ENCODE data around the gene ZNF148. TPM values are rescaled to one million over a fixed set of nuclear protein-coding genes. Genes with fewer than 3 reads are reported as not detected.
A peak's percentile ranks its signal among the peaks of the same experiment; 100 is the strongest.

The ZNF148 gene
- polyA plus RNA-seq, 1 donor: 22.9 TPM

- no CpG with 5 or more reads among the region's 3 CpGs for WGBS (ENCODE audit: insufficient coverage, low lambda C conversion rate)
- no peaks in the 10 kb centered on the region for H3K4me1 ChIP-seq (ENCODE audit: control insufficient read depth, insufficient read depth, low read length)
- H3K36me3 ChIP-seq (ENCODE audit: control insufficient read depth, insufficient read depth, low read length): peaks cover 19% of the 10 kb centered on the region
- no peak overlapping the region for H3K4me3 ChIP-seq (ENCODE audit: low read length)
- no peak overlapping the region for H3K27ac ChIP-seq (ENCODE audit: low read length)
- no peak for DNase-seq
- no peaks in the 10 kb centered on the region for H3K9me3 ChIP-seq (ENCODE audit: control insufficient read depth, low read depth, low read length)
- H3K27me3 ChIP-seq (ENCODE audit: control insufficient read depth, insufficient read depth, low read length): no peaks in the 10 kb centered on the region
Observed at GRCh38 chr3:125232401-125232800, 142.7 kb downstream of the ZNF148 start.

- no peaks in the 10 kb centered on the region for H3K4me1 ChIP-seq (ENCODE audit: control insufficient read depth, insufficient read depth, low read length)
Observed at GRCh38 chr3:125231895-125232294, 143.2 kb downstream of the ZNF148 start.

GRCh38 chr3:125229707-125230106 lies 145.4 kb downstream of the ZNF148 start:
- H3K4me1 ChIP-seq (ENCODE audit: control insufficient read depth, insufficient read depth, low read length): no peaks in the 10 kb centered on the region
- H3K27me3 ChIP-seq (ENCODE audit: control insufficient read depth, insufficient read depth, low read length): no peaks in the 10 kb centered on the region
- DNase-seq: no peak
- 100% methylated on average over 1 of the region's 1 CpG for WGBS (ENCODE audit: insufficient coverage, low lambda C conversion rate)
- H3K36me3 ChIP-seq (ENCODE audit: control insufficient read depth, insufficient read depth, low read length): peaks cover 16% of the 10 kb centered on the region
- H3K4me3 ChIP-seq (ENCODE audit: low read length): no peak overlapping the region
- H3K9me3 ChIP-seq (ENCODE audit: control insufficient read depth, low read depth, low read length): no peaks in the 10 kb centered on the region
- no peak overlapping the region for H3K27ac ChIP-seq (ENCODE audit: low read length)

More at GRCh38 chr3:125231895-125232294, 143.2 kb downstream of the ZNF148 start:
- no peak overlapping the region for H3K4me3 ChIP-seq (ENCODE audit: low read length)
- no peaks in the 10 kb centered on the region for H3K27me3 ChIP-seq (ENCODE audit: control insufficient read depth, insufficient read depth, low read length)
- no peaks in the 10 kb centered on the region for H3K9me3 ChIP-seq (ENCODE audit: control insufficient read depth, low read depth, low read length)
- peaks cover 16% of the 10 kb centered on the region for H3K36me3 ChIP-seq (ENCODE audit: control insufficient read depth, insufficient read depth, low read length)
- no peak overlapping the region for H3K27ac ChIP-seq (ENCODE audit: low read length)
- DNase-seq: no peak
- WGBS (ENCODE audit: insufficient coverage, low lambda C conversion rate): 83% methylated on average over 1 of the region's 3 CpGs

GRCh38 chr3:125229168-125229567 lies 146.0 kb downstream of the ZNF148 start:
- 100% methylated on average over 2 of the region's 7 CpGs for WGBS (ENCODE audit: insufficient coverage, low lambda C conversion rate)
- Histone ChIP-seq H3K9me3 (ENCODE audit: control insufficient read depth, low read depth, low read length) (no peaks in the 10 kb centered on the region), H3K4me3 (ENCODE audit: low read length) (no peak overlapping the region), H3K27me3 (ENCODE audit: control insufficient read depth, insufficient read depth, low read length) (no peaks in the 10 kb centered on the region), H3K4me1 (ENCODE audit: control insufficient read depth, insufficient read depth, low read length) (no peaks in the 10 kb centered on the region), H3K27ac (ENCODE audit: low read length) (no peak overlapping the region), H3K36me3 (ENCODE audit: control insufficient read depth, insufficient read depth, low read length) (peaks cover 16% of the 10 kb centered on the region)
- DNase-seq: no peak

- no peak for DNase-seq
- Histone ChIP-seq H3K4me1 (ENCODE audit: control insufficient read depth, insufficient read depth, low read length) (peaks cover 30% of the 10 kb centered on the region), H3K27me3 (ENCODE audit: control insufficient read depth, insufficient read depth, low read length) (no peaks in the 10 kb centered on the region), H3K27ac (ENCODE audit: low read length) (no peak overlapping the region), H3K4me3 (ENCODE audit: low read length) (no peak overlapping the region), H3K36me3 (ENCODE audit: control insufficient read depth, insufficient read depth, low read length) (no peaks in the 10 kb centered on the region), H3K9me3 (ENCODE audit: control insufficient read depth, low read depth, low read length) (no peaks in the 10 kb centered on the region)
- no CpG with 5 or more reads among the region's 3 CpGs for WGBS (ENCODE audit: insufficient coverage, low lambda C conversion rate)
Observed at GRCh38 chr3:125221831-125222230, 153.3 kb downstream of the ZNF148 start.

- Histone ChIP-seq H3K36me3 (ENCODE audit: control insufficient read depth, insufficient read depth, low read length) (no peaks in the 10 kb centered on the region), H3K4me1 (ENCODE audit: control insufficient read depth, insufficient read depth, low read length) (peaks cover 30% of the 10 kb centered on the region), H3K4me3 (ENCODE audit: low read length) (no peak overlapping the region), H3K27ac (ENCODE audit: low read length) (peak overlapping the region; percentile 90), H3K27me3 (ENCODE audit: control insufficient read depth, insufficient read depth, low read length) (no peaks in the 10 kb centered on the region), H3K9me3 (ENCODE audit: control insufficient read depth, low read depth, low read length) (no peaks in the 10 kb centered on the region)
- no CpG with 5 or more reads among the region's 7 CpGs for WGBS (ENCODE audit: insufficient coverage, low lambda C conversion rate)
- peak in 1 of 2 donors; percentile 13 for DNase-seq
Observed at GRCh38 chr3:125220727-125221429, 154.2 kb downstream of the ZNF148 start.

- DNase-seq: no peak
- Histone ChIP-seq H3K4me1 (ENCODE audit: control insufficient read depth, insufficient read depth, low read length) (peaks cover 30% of the 10 kb centered on the region), H3K27ac (ENCODE audit: low read length) (peak overlapping the region; percentile 90), H3K9me3 (ENCODE audit: control insufficient read depth, low read depth, low read length) (no peaks in the 10 kb centered on the region), H3K36me3 (ENCODE audit: control insufficient read depth, insufficient read depth, low read length) (no peaks in the 10 kb centered on the region), H3K4me3 (ENCODE audit: low read length) (no peak overlapping the region), H3K27me3 (ENCODE audit: control insufficient read depth, insufficient read depth, low read length) (no peaks in the 10 kb centered on the region)
- WGBS (ENCODE audit: insufficient coverage, low lambda C conversion rate): no CpG with 5 or more reads among the region's 10 CpGs
Observed at GRCh38 chr3:125220183-125220582, 154.9 kb downstream of the ZNF148 start.

GRCh38 chr3:125219261-125219701 lies 155.8 kb downstream of the ZNF148 start:
- Histone ChIP-seq H3K9me3 (ENCODE audit: control insufficient read depth, low read depth, low read length) (no peaks in the 10 kb centered on the region), H3K4me1 (ENCODE audit: control insufficient read depth, insufficient read depth, low read length) (peaks cover 30% of the 10 kb centered on the region), H3K27me3 (ENCODE audit: control insufficient read depth, insufficient read depth, low read length) (no peaks in the 10 kb centered on the region), H3K27ac (ENCODE audit: low read length) (peak overlapping the region; percentile 90), H3K36me3 (ENCODE audit: control insufficient read depth, insufficient read depth, low read length) (no peaks in the 10 kb centered on the region), H3K4me3 (ENCODE audit: low read length) (no peak overlapping the region)
- peak; percentile 87 to 95 for DNase-seq
- WGBS (ENCODE audit: insufficient coverage, low lambda C conversion rate): 33% methylated on average over 1 of the region's 8 CpGs

- 67% methylated on average over 2 of the region's 3 CpGs for WGBS (ENCODE audit: insufficient coverage, low lambda C conversion rate)
- H3K9me3 ChIP-seq (ENCODE audit: control insufficient read depth, low read depth, low read length): no peaks in the 10 kb centered on the region
- no peaks in the 10 kb centered on the region for H3K36me3 ChIP-seq (ENCODE audit: control insufficient read depth, insufficient read depth, low read length)
- peaks cover 15% of the 10 kb centered on the region for H3K27me3 ChIP-seq (ENCODE audit: control insufficient read depth, insufficient read depth, low read length)
- H3K27ac ChIP-seq (ENCODE audit: low read length): no peak overlapping the region
- no peak overlapping the region for H3K4me3 ChIP-seq (ENCODE audit: low read length)
- H3K4me1 ChIP-seq (ENCODE audit: control insufficient read depth, insufficient read depth, low read length): peaks cover 17% of the 10 kb centered on the region
- no peak for DNase-seq
Observed at GRCh38 chr3:125214738-125215137, 160.4 kb downstream of the ZNF148 start.

GRCh38 chr3:125213946-125214542 lies 161.1 kb downstream of the ZNF148 start:
- Histone ChIP-seq H3K36me3 (ENCODE audit: control insufficient read depth, insufficient read depth, low read length) (no peaks in the 10 kb centered on the region), H3K27ac (ENCODE audit: low read length) (no peak overlapping the region), H3K27me3 (ENCODE audit: control insufficient read depth, insufficient read depth, low read length) (peaks cover 15% of the 10 kb centered on the region), H3K9me3 (ENCODE audit: control insufficient read depth, low read depth, low read length) (no peaks in the 10 kb centered on the region), H3K4me1 (ENCODE audit: control insufficient read depth, insufficient read depth, low read length) (peaks cover 13% of the 10 kb centered on the region), H3K4me3 (ENCODE audit: low read length) (no peak overlapping the region)
- WGBS (ENCODE audit: insufficient coverage, low lambda C conversion rate): no CpG with 5 or more reads among the region's 7 CpGs
- no peak for DNase-seq

Measured in large intestine (tissue), 3 donors.